HepG2 (cell line): ENCODE results near the gene INPP5E. TPM values are rescaled to one million over a fixed set of nuclear protein-coding genes. Genes with fewer than 3 reads are reported as not detected.

Experiments used
- ARHGAP35 ChIP-seq: sonication (generic); formaldehyde crosslinking; IDR thresholded peaks from 2 replicates; pipeline ENCODE4 v1.9.0; 2022; ENCODE audit warnings: mild to moderate bottlenecking, inconsistent platforms, moderate library complexity, missing genetic modification reagents, borderline replicate concordance
- CBX1 ChIP-seq: IDR thresholded peaks from one replicate; pipeline ENCODE4 v1.6.1; 2016; ENCODE audit warnings: antibody characterized with exemption, low read depth
- GTF3A ChIP-seq: sonication (generic); formaldehyde crosslinking; conservative IDR thresholded peaks from 2 replicates; pipeline ENCODE4 v1.4.0; 2020; ENCODE audit warnings: mild to moderate bottlenecking, missing genetic modification reagents
- SRY ChIP-seq: sonication (generic); formaldehyde crosslinking; IDR thresholded peaks from 2 replicates; pipeline ENCODE4 v1.8.0; 2022; ENCODE audit warnings: mild to moderate bottlenecking, missing genetic modification reagents
- ZFP1 ChIP-seq: IDR thresholded peaks from 2 replicates; pipeline ENCODE4 v1.6.1; 2016
- ZNF607 ChIP-seq: sonication (generic); formaldehyde crosslinking; IDR thresholded peaks from 2 replicates; pipeline ENCODE4 v1.5.1; 2020; ENCODE audit warnings: missing genetic modification reagents, mild to moderate bottlenecking, borderline replicate concordance
- ZNF670 ChIP-seq: sonication (generic); formaldehyde crosslinking; IDR thresholded peaks from 2 replicates; pipeline ENCODE4 v1.8.0; 2022; ENCODE audit warnings: mild to moderate bottlenecking, missing genetic modification reagents, borderline replicate concordance
- polyA plus RNA-seq, 8 experiments: library from polyadenylated mRNA; depleted of rRNA in 3 of 8; stranded (reverse) in 7 of 8; unstranded in 1 of 8; fragments of >200 nt; fragmentation: Illumina TruSeq in 4 of 8; extraction: Trizol in 4 of 8; gene quantifications; 2 replicates each; pipeline versions ENCODE4 v1.2.1 to v1.2.3, GENCODE V29; 2011 to 2016; ENCODE audit warnings: low read depth in 4 of 8, missing spikeins in 1 of 8, mixed read lengths in 1 of 8; ENCODE audit not compliant: insufficient read depth in 1 of 8
- total RNA-seq, 5 experiments: library from RNA; depleted of rRNA; stranded (reverse); fragments of >200 nt; fragmentation: Illumina TruSeq; extraction: Trizol; gene quantifications; 2 replicates each; pipeline ENCODE4 v1.2.3, GENCODE V29; 2016; ENCODE audit warnings: low read depth in 1 of 5
- TF ChIP-seq, protein P1 (sequence below): sonication (generic); formaldehyde crosslinking; IDR thresholded peaks from 2 replicates; pipeline ENCODE4 v1.5.1; 2020; ENCODE audit warnings: mild to moderate bottlenecking, missing genetic modification reagents, borderline replicate concordance
- TF ChIP-seq, protein P2 (sequence below): sonication (generic); formaldehyde crosslinking; conservative IDR thresholded peaks from 2 replicates; pipeline ENCODE4 v1.4.0; 2020; ENCODE audit warnings: missing genetic modification reagents
- TF ChIP-seq, protein P3 (sequence below): sonication (generic); formaldehyde crosslinking; IDR thresholded peaks from 2 replicates; pipeline ENCODE4 v1.4.0; 2020; ENCODE audit warnings: mild to moderate bottlenecking, low read depth, missing genetic modification reagents
- TF ChIP-seq, protein P4 (sequence below): sonication (generic); formaldehyde crosslinking; IDR thresholded peaks from 2 replicates; pipeline ENCODE4 v1.5.0; 2020; ENCODE audit warnings: mild to moderate bottlenecking, missing genetic modification reagents, borderline replicate concordance
- TF ChIP-seq, protein P5 (sequence below): sonication (generic); formaldehyde crosslinking; IDR thresholded peaks from 2 replicates; pipeline ENCODE4 v1.8.0; 2022; ENCODE audit warnings: mild to moderate bottlenecking, missing genetic modification reagents, borderline replicate concordance

The INPP5E gene
- total and polyA plus RNA-seq, 2 of the 13 experiments (the other 11 are each of a cell fraction or from before 2014, with no cell fraction given), result 5.5 TPM

DNA sequence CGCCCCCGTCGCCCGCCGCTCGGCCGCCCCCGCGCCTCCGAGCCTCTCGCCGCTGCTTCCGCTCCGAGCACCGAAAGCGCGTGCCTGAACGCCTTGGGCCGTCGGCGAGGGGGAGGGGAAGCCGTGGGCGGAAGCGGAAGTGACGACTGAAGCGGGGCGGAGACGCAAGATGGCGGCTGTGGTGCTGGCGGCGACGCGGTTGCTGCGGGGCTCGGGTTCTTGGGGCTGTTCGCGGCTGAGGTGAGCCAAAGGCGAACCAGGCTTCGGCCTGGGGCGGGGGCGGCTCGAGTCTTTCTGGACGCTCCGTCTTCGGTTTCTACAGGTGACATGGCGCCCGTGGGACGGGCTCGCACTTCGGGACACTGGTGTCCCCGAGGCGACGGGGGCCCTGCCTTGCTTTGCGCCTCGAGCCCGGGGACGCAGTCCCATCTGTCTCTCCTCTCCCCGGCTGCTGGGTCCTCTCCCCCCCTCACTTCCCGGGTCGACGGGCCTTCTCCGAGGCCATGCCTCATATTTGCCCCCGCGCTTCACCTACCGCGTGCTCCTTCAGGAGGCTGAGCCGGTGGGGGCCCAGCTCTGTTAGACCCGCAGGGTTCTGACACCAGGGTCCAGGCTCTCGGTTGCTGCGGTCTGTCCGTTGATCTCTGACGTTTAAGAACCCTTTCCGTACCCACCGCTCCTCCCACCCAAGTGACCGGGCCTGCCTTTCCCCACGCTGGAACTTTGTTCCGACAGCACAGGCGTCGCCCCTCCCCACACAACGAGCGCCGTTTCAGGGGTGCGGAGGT lies 29.0 kb downstream of the INPP5E start, which contains the start of the genes ENTR1 and PMPCA (continued):
- TF ChIP-seq, protein P1, sequence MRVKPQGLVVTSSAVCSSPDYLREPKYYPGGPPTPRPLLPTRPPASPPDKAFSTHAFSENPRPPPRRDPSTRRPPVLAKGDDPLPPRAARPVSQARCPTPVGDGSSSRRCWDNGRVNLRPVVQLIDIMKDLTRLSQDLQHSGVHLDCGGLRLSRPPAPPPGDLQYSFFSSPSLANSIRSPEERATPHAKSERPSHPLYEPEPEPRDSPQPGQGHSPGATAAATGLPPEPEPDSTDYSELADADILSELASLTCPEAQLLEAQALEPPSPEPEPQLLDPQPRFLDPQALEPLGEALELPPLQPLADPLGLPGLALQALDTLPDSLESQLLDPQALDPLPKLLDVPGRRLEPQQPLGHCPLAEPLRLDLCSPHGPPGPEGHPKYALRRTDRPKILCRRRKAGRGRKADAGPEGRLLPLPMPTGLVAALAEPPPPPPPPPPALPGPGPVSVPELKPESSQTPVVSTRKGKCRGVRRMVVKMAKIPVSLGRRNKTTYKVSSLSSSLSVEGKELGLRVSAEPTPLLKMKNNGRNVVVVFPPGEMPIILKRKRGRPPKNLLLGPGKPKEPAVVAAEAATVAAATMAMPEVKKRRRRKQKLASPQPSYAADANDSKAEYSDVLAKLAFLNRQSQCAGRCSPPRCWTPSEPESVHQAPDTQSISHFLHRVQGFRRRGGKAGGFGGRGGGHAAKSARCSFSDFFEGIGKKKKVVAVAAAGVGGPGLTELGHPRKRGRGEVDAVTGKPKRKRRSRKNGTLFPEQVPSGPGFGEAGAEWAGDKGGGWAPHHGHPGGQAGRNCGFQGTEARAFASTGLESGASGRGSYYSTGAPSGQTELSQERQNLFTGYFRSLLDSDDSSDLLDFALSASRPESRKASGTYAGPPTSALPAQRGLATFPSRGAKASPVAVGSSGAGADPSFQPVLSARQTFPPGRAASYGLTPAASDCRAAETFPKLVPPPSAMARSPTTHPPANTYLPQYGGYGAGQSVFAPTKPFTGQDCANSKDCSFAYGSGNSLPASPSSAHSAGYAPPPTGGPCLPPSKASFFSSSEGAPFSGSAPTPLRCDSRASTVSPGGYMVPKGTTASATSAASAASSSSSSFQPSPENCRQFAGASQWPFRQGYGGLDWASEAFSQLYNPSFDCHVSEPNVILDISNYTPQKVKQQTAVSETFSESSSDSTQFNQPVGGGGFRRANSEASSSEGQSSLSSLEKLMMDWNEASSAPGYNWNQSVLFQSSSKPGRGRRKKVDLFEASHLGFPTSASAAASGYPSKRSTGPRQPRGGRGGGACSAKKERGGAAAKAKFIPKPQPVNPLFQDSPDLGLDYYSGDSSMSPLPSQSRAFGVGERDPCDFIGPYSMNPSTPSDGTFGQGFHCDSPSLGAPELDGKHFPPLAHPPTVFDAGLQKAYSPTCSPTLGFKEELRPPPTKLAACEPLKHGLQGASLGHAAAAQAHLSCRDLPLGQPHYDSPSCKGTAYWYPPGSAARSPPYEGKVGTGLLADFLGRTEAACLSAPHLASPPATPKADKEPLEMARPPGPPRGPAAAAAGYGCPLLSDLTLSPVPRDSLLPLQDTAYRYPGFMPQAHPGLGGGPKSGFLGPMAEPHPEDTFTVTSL (CRISPR knock-in tag), result no peak
- TF ChIP-seq, protein P2, sequence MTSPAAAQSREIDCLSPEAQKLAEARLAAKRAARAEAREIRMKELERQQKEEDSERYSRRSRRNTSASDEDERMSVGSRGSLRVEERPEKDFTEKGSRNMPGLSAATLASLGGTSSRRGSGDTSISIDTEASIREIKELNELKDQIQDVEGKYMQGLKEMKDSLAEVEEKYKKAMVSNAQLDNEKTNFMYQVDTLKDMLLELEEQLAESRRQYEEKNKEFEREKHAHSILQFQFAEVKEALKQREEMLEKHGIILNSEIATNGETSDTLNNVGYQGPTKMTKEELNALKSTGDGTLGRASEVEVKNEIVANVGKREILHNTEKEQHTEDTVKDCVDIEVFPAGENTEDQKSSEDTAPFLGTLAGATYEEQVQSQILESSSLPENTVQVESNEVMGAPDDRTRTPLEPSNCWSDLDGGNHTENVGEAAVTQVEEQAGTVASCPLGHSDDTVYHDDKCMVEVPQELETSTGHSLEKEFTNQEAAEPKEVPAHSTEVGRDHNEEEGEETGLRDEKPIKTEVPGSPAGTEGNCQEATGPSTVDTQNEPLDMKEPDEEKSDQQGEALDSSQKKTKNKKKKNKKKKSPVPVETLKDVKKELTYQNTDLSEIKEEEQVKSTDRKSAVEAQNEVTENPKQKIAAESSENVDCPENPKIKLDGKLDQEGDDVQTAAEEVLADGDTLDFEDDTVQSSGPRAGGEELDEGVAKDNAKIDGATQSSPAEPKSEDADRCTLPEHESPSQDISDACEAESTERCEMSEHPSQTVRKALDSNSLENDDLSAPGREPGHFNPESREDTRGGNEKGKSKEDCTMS (CRISPR knock-in tag), result no peak
- TF ChIP-seq SRY (CRISPR knock-in tag) (no peak; the same call in 1 of the 2 replicates), GTF3A (no peak; the same call in 1 of the 2 replicates), ZFP1 (no peak), CBX1 (peak; percentile 68), ZNF670 (no peak), ARHGAP35 (no peak), ZNF607 (CRISPR knock-in tag) (no peak; the same call in 1 of the 2 replicates)
- TF ChIP-seq, protein P3, sequence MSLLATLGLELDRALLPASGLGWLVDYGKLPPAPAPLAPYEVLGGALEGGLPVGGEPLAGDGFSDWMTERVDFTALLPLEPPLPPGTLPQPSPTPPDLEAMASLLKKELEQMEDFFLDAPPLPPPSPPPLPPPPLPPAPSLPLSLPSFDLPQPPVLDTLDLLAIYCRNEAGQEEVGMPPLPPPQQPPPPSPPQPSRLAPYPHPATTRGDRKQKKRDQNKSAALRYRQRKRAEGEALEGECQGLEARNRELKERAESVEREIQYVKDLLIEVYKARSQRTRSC (CRISPR knock-in tag), result no peak
- TF ChIP-seq, protein P4, sequence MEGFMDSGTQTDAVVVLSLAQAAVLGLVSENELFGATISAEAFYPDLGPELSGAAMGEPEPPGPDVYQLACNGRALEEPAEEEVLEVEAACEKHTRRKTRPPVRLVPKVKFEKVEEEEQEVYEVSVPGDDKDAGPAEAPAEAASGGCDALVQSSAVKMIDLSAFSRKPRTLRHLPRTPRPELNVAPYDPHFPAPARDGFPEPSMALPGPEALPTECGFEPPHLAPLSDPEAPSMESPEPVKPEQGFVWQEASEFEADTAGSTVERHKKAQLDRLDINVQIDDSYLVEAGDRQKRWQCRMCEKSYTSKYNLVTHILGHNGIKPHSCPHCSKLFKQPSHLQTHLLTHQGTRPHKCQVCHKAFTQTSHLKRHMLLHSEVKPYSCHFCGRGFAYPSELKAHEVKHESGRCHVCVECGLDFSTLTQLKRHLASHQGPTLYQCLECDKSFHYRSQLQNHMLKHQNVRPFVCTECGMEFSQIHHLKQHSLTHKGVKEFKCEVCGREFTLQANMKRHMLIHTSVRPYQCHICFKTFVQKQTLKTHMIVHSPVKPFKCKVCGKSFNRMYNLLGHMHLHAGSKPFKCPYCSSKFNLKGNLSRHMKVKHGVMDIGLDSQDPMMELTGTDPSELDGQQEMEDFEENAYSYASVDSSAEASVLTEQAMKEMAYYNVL, result no peak
- TF ChIP-seq, protein P5, sequence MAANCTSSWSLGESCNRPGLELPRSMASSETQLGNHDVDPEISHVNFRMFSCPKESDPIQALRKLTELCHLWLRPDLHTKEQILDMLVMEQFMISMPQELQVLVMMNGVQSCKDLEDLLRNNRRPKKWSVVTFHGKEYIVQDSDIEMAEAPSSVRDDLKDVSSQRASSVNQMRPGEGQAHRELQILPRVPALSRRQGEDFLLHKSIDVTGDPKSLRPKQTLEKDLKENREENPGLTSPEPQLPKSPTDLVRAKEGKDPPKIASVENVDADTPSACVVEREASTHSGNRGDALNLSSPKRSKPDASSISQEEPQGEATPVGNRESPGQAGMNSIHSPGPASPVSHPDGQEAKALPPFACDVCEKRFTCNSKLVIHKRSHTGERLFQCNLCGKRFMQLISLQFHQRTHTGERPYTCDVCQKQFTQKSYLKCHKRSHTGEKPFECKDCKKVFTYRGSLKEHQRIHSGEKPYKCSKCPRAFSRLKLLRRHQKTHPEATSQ (CRISPR knock-in tag), result no peak
